Testis (tissue), 2 donors: ENCODE data around the gene TEX26.

Experiments used
- CTCF ChIP-seq, 3 experiments: fragments of 450-650 bp in 2 of 3; fragments of 200-600 bp in 1 of 3; sonication (generic) in 1 of 3; IDR thresholded peaks; one replicate each; pipeline ENCODE4 v1.5.1; 2016 to 2019; ENCODE audit warnings: antibody characterized with exemption in 3 of 3, mild to moderate bottlenecking in 2 of 3, moderate library complexity in 1 of 3
- POLR2A ChIP-seq: fragments of 450-650 bp; IDR thresholded peaks from one replicate; pipeline ENCODE4 v1.6.1; 2017; ENCODE audit warnings: antibody characterized with exemption, mild to moderate bottlenecking, moderate library complexity

DNA sequence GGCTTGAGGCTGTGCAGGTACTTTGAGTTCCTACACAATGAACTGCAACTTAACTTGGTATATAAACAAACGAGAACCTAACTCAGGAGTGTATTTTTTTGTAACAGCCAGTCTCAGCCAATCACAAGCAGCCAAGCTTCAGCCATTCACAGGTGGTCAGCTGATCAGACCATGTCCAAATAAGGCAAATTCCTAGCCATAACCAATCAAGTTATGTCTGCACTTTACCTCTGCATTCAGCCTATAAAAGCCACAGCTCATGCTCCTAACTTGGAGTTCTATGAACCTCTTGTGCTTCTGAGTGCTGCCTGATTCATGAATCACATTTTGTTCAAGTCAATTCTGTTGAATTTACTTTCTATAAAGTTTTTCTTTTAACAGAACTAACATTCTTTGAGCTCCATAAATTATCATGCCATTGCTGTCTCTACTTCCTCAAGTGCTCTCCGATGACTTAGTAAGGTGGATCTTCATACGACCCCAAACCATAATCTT is 43.2 kb upstream of the TEX26 start:
- TF ChIP-seq CTCF (IDR thresholded peaks at IDR 0.05) = no peak
- no peak for TF ChIP-seq POLR2A
